HCT116 (cell line): ENCODE data around the gene CDKAL1. TPM values are rescaled to one million over a fixed set of nuclear protein-coding genes. Genes with fewer than 3 reads are reported as not detected.
A peak's percentile ranks its signal among the peaks of the same experiment; 100 is the strongest.

ENCODE experiments used
- ATAC-seq: fragments of 200-7000 bp; cut with Tn5 transposase; 2 replicates; pipeline ENCODE4 v1.9.1; 2020; ENCODE audit warnings: mild to moderate bottlenecking, moderate library complexity
- BruUV-seq: library from RNA; stranded (reverse); fragments of 400-500 nt; replicated peaks from 2 replicates; lab custom pipeline; 2021; lab: Mats Ljungman, UMichigan
- CTCF ChIA-PET: fragments of 300-600 bp; sonication (Branson Sonifier 250); formaldehyde crosslinking; loops from one replicate; lab custom pipeline; 2021; ENCODE audit warnings: antibody characterized with exemption; lab: Charles Lee
- POLR2A ChIA-PET: fragments of 300-600, 350-600 bp; sonication (Branson Sonifier 250); formaldehyde crosslinking; loops from one replicate; lab custom pipeline; 2021; ENCODE audit warnings: antibody characterized with exemption; lab: Charles Lee
- RAD21 ChIA-PET, 2 experiments: fragments of 300-600 bp; sonication (Branson Sonifier 250); formaldehyde crosslinking; loops; one replicate each; lab custom pipeline; 2023; ENCODE audit warnings: low total read pairs in 2 of 2; ENCODE audit not compliant: uncharacterized antibody in 2 of 2, unreplicated experiment in 2 of 2, low non-redundant PET in 1 of 2; lab: Charles Lee
- DNase-seq: peaks from one replicate; pipeline ENCODE4 v3.0.0-alpha.2; 2010; ENCODE audit warnings: low read depth, low spot score
- H2AFZ ChIP-seq: fragments of 200-600 bp; shearing (Covaris generic), sonication (generic); 2 replicates; pipeline ENCODE4 v1.6.1; 2017; ENCODE audit warnings: low read depth, mixed run types, mixed read lengths, antibody characterized with exemption, low read length; ENCODE audit not compliant: poor library complexity, severe bottlenecking
- H3K27ac ChIP-seq: 2 replicates; pipeline ENCODE4 v1.5.1; 2012; ENCODE audit warnings: low read depth, low read length
- H3K27me3 ChIP-seq: fragments of 200-600 bp; sonication (generic); 2 replicates; pipeline ENCODE4 v1.6.1; 2016; ENCODE audit warnings: mixed run types, low read length, mixed read lengths; ENCODE audit not compliant: insufficient read depth
- H3K36me3 ChIP-seq, 2 experiments: fragments of 200-500 bp in 1 of 2; fragments of 200-600 bp in 1 of 2; sonication (Bioruptor generic) in 1 of 2; sonication (generic) in 1 of 2; 2 replicates each; pipeline versions ENCODE4 v1.5.1 to v1.6.1; 2014 to 2016; ENCODE audit warnings: low read length in 2 of 2, inconsistent platforms in 1 of 2, mixed read lengths in 1 of 2, mixed run types in 1 of 2; ENCODE audit not compliant: insufficient read depth in 2 of 2, control insufficient read depth in 1 of 2
- H3K4me1 ChIP-seq, 2 experiments: fragments of 200-600 bp in 1 of 2; sonication (generic) in 1 of 2; 2 replicates each; pipeline versions ENCODE4 v1.5.1 to v1.6.1; 2012 to 2017; ENCODE audit warnings: low read length in 2 of 2, inconsistent platforms in 1 of 2, mild to moderate bottlenecking in 1 of 2, mixed read lengths in 1 of 2, mixed run types in 1 of 2, moderate library complexity in 1 of 2; ENCODE audit not compliant: insufficient read depth in 2 of 2, control insufficient read depth in 1 of 2
- H3K4me2 ChIP-seq: fragments of 200-600 bp; sonication (generic); 2 replicates; pipeline ENCODE4 v1.6.1; 2017; ENCODE audit warnings: mixed run types, low read length, mixed read lengths
- H3K4me3 ChIP-seq, 2 experiments: fragments of 200-600 bp in 1 of 2; sonication (generic) in 1 of 2; replicated peaks in 1 of 2; 2 replicates each; pipeline ENCODE4 v1.5.1; 2011 to 2016; ENCODE audit warnings: low read length in 2 of 2, control low read depth in 1 of 2, low read depth in 1 of 2, mild to moderate bottlenecking in 1 of 2, mixed read lengths in 1 of 2, mixed run types in 1 of 2
- H3K79me2 ChIP-seq: fragments of 200-600 bp; sonication (generic); 2 replicates; pipeline ENCODE4 v1.6.1; 2017; ENCODE audit warnings: mild to moderate bottlenecking, mixed run types, low read length, moderate library complexity, mixed read lengths; ENCODE audit not compliant: insufficient read depth
- H3K9ac ChIP-seq: fragments of 200-600 bp; sonication (generic); 2 replicates; pipeline ENCODE4 v1.6.1; 2016; ENCODE audit warnings: low read length, mixed read lengths
- H3K9me2 ChIP-seq: fragments of 200-600 bp; sonication (generic), shearing (Covaris generic); 2 replicates; pipeline ENCODE4 v1.6.1; 2017; ENCODE audit warnings: mixed run types, mild to moderate bottlenecking, moderate library complexity; ENCODE audit not compliant: insufficient read depth
- H3K9me3 ChIP-seq, 2 experiments: fragments of 200-500 bp in 1 of 2; fragments of 200-600 bp in 1 of 2; sonication (Bioruptor generic) in 1 of 2; sonication (generic) in 1 of 2; 2 replicates each; pipeline ENCODE4 v1.6.1; 2014 to 2017; ENCODE audit warnings: low read length in 2 of 2, mixed read lengths in 2 of 2, inconsistent platforms in 1 of 2, low read depth in 1 of 2, mild to moderate bottlenecking in 1 of 2, mixed run types in 1 of 2, moderate library complexity in 1 of 2; ENCODE audit not compliant: control insufficient read depth in 1 of 2, insufficient read depth in 1 of 2
- H4K20me1 ChIP-seq: fragments of 200-600 bp; sonication (generic), shearing (Covaris generic); 2 replicates; pipeline ENCODE4 v1.6.1; 2017; ENCODE audit warnings: mixed run types, mild to moderate bottlenecking, moderate library complexity; ENCODE audit not compliant: insufficient read depth
- CEBPB ChIP-seq: IDR thresholded peaks from 2 replicates; pipeline ENCODE4 v1.6.1; 2012; ENCODE audit warnings: low read depth
- ELF1 ChIP-seq: IDR thresholded peaks from 2 replicates; pipeline ENCODE4 v1.6.1; 2012; ENCODE audit warnings: low read depth, borderline replicate concordance
- EZH2 ChIP-seq: fragments of 200-600 bp; sonication (generic); IDR thresholded peaks from 2 replicates; pipeline ENCODE4 v1.6.1; 2017; ENCODE audit warnings: antibody characterized with exemption, mixed run types
- POLR2AphosphoS5 ChIP-seq: IDR thresholded peaks from 2 replicates; pipeline ENCODE4 v1.6.1; 2011; ENCODE audit warnings: mild to moderate bottlenecking, low read depth, low read length, moderate library complexity
- RAD21 ChIP-seq: IDR thresholded peaks from 2 replicates; pipeline ENCODE4 v1.6.1; 2012; ENCODE audit warnings: low read depth, mild to moderate bottlenecking
- REST ChIP-seq: IDR thresholded peaks from 2 replicates; pipeline ENCODE4 v1.6.1; 2012; ENCODE audit warnings: low read depth
- SIN3A ChIP-seq: IDR thresholded peaks from 2 replicates; pipeline ENCODE4 v1.6.1; 2012; ENCODE audit warnings: low read depth
- TCF7L2 ChIP-seq: IDR thresholded peaks from 2 replicates; pipeline ENCODE4 v1.7.0; 2011; ENCODE audit warnings: borderline replicate concordance, inconsistent platforms; ENCODE audit not compliant: insufficient read depth, insufficient read length; ENCODE audit errors: extremely low read depth
- YY1 ChIP-seq: IDR thresholded peaks from 2 replicates; pipeline ENCODE4 v1.6.1; 2011; ENCODE audit warnings: low read length, low read depth, moderate library complexity, mild to moderate bottlenecking; ENCODE audit not compliant: insufficient replicate concordance; ENCODE audit errors: extremely low read depth
- ZNF274 ChIP-seq: fragments of 200-500 bp; sonication (Bioruptor generic); IDR thresholded peaks from 2 replicates; pipeline ENCODE4 v1.6.1; 2014; ENCODE audit warnings: mild to moderate bottlenecking, low read depth, low read length, inconsistent platforms
- intact Hi-C: fragments of 100-400 bp; cut with micrococcal nuclease; formaldehyde crosslinking; loops from 2 replicates; pipeline ENCODE4 v1.10.0; 2022
- total RNA-seq: library from RNA; stranded (reverse); gene quantifications from one replicate; pipeline ENCODE4 v1.2.1, GENCODE V29; 2021; ENCODE audit not compliant: unreplicated experiment

Gene CDKAL1
- total RNA-seq, 1 experiment from 2014 or later = 14.9 TPM

DNA sequence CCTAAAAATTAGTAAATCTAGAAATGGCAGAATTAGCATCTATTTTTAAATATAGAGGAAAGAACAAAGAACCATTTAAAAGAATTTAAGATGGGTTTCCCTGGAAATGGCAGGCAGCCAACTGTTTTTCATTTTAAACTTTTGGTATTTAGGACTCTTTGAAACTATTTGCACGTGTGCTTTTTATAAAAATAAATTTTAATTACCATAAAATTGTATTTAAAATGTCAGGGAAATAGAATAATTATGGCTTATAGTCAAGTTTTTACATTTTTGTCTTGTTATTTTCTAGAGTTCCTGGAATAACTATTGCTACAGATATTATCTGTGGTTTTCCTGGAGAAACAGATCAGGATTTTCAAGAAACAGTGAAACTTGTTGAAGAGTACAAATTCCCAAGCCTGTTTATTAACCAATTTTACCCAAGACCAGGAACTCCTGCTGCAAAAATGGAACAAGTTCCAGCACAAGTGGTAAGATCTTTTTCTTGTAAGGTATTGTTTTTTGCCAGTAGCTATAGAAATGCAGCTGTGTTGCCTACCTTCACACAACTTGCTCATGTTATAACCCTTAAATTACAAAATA lies 530.6 kb downstream of the CDKAL1 start:
- no peak overlapping the region for H2AFZ ChIP-seq
- H3K36me3 ChIP-seq = no peaks in the 10 kb centered on the region
- no peaks in the 10 kb centered on the region for H3K27me3 ChIP-seq
- H3K4me2 ChIP-seq = no peak overlapping the region
- TF ChIP-seq ELF1 = no peak
- no peak for TF ChIP-seq REST
- TF ChIP-seq CEBPB = no peak
- TF ChIP-seq ZNF274 = no peak
- no peak for TF ChIP-seq YY1
- TF ChIP-seq EZH2 = no peak
- no peak for TF ChIP-seq POLR2AphosphoS5
- TF ChIP-seq TCF7L2 = no peak
- no peak for TF ChIP-seq SIN3A
- TF ChIP-seq RAD21 = no peak
- POLR2A ChIA-PET = no interaction called here
- DNase-seq (no peak), ATAC-seq (no peak)
- peaks cover 11 to 18% of the 10 kb centered on the region in 2 experiments for H3K4me1 ChIP-seq
- no peak overlapping the region for H3K9ac ChIP-seq
- H4K20me1 ChIP-seq = no peaks in the 10 kb centered on the region
- RAD21 ChIA-PET = no interaction called here
- H3K79me2 ChIP-seq = no peaks in the 10 kb centered on the region
- intact Hi-C loops = no loop called here
- H3K9me2 ChIP-seq = no peaks in the 10 kb centered on the region
- no peaks in the 10 kb centered on the region for H3K9me3 ChIP-seq
- H3K4me3 ChIP-seq = no peak overlapping the region
- no TSS peak for BruUV-seq
- CTCF ChIA-PET = no interaction called here
- peak overlapping the region; percentile 3; the same call in 1 of the 2 replicates for H3K27ac ChIP-seq
